ENCODE results near the gene TRMT61A.

The TRMT61A gene

GRCh38 chr14:103563844-103564505 lies 35.0 kb downstream of the TRMT61A start:
- no peak for DNase-seq (ENCODE audit: low spot score)
- TF ChIP-seq CTCF (IDR thresholded peaks at IDR 0.05; ENCODE audit: borderline replicate concordance, control extremely low read depth, extremely low read depth, insufficient read depth, missing control alignments), result no peak
- in situ Hi-C loops (cut with MboI; ENCODE audit: low sequenced_read_pairs, unreplicated experiment), result no loop called here

- in situ Hi-C loops (cut with MboI; ENCODE audit: low sequenced_read_pairs, unreplicated experiment), result no loop called here
- DNase-seq (ENCODE audit: low spot score), result no peak
- no peak for TF ChIP-seq CTCF (IDR thresholded peaks at IDR 0.05; ENCODE audit: borderline replicate concordance, control extremely low read depth, extremely low read depth, insufficient read depth, missing control alignments)
Observed at GRCh38 chr14:103568952-103569351, 40.0 kb downstream of the TRMT61A start.

GRCh38 chr14:103569408-103569807 lies 40.4 kb downstream of the TRMT61A start:
- no peak for DNase-seq (ENCODE audit: low spot score)
- no peak for TF ChIP-seq CTCF (IDR thresholded peaks at IDR 0.05; ENCODE audit: borderline replicate concordance, control extremely low read depth, extremely low read depth, insufficient read depth, missing control alignments)
- in situ Hi-C loops (cut with MboI; ENCODE audit: low sequenced_read_pairs, unreplicated experiment), result no loop called here

- DNase-seq (ENCODE audit: low spot score), result no peak
- TF ChIP-seq CTCF (IDR thresholded peaks at IDR 0.05; ENCODE audit: borderline replicate concordance, control extremely low read depth, extremely low read depth, insufficient read depth, missing control alignments), result no peak
- in situ Hi-C loops (cut with MboI; ENCODE audit: low sequenced_read_pairs, unreplicated experiment), result no loop called here
Observed at GRCh38 chr14:103574104-103574503, 45.1 kb downstream of the TRMT61A start.

- in situ Hi-C loops (cut with MboI; ENCODE audit: low sequenced_read_pairs, unreplicated experiment), result no loop called here
- DNase-seq (ENCODE audit: low spot score), result no peak
- no peak for TF ChIP-seq CTCF (IDR thresholded peaks at IDR 0.05; ENCODE audit: borderline replicate concordance, control extremely low read depth, extremely low read depth, insufficient read depth, missing control alignments)
Observed at GRCh38 chr14:103574707-103575285, 45.8 kb downstream of the TRMT61A start.

- TF ChIP-seq CTCF (IDR thresholded peaks at IDR 0.05; ENCODE audit: borderline replicate concordance, control extremely low read depth, extremely low read depth, insufficient read depth, missing control alignments), result no peak
- no peak for DNase-seq (ENCODE audit: low spot score)
- in situ Hi-C loops (cut with MboI; ENCODE audit: low sequenced_read_pairs, unreplicated experiment), result no loop called here
Observed at GRCh38 chr14:103576371-103577024, 47.5 kb downstream of the TRMT61A start.

All from GM13976 (cell line).